ENCODE measurements around the gene RHOBTB1.

Gene RHOBTB1

GRCh38 chr10:60899266-60899665 is 44.7 kb downstream of the RHOBTB1 start:
- ChIA-PET POLR2A (no interaction called here), CTCF (no interaction called here)
- Histone ChIP-seq H3K36me3 (ENCODE audit: control insufficient read depth in 2 of 2, insufficient read depth in 1 of 2, low read length in 2 of 2) (no peaks in the 10 kb centered on the region), H3K9me3 (ENCODE audit: control insufficient read depth, insufficient read depth, low read depth, low read length) (no peaks in the 10 kb centered on the region), H3K4me3 (ENCODE audit: low read depth, low read length) (no peak overlapping the region), H3K4me1 (ENCODE audit: control insufficient read depth, insufficient read depth, low read length) (peaks cover 14% of the 10 kb centered on the region), H3K27ac (ENCODE audit: extremely low read depth, low read depth, low read length) (no peak overlapping the region)
- no peak for TF ChIP-seq ZNF354C (tag by site-specific recombination; IDR thresholded peaks at IDR 0.05; ENCODE audit: borderline replicate concordance, low read depth)
- TF ChIP-seq ZNF843 (tag by site-specific recombination; IDR thresholded peaks at IDR 0.05) = no peak
- no peak for TF ChIP-seq ZNF621 (tag by site-specific recombination; IDR thresholded peaks at IDR 0.05)
- no peak for TF ChIP-seq ZBTB6 (tag by site-specific recombination; IDR thresholded peaks at IDR 0.05)
- TF ChIP-seq ZNF488 (tag by site-specific recombination; IDR thresholded peaks at IDR 0.05) = no peak
- TF ChIP-seq ZNF530 (tag by site-specific recombination; IDR thresholded peaks at IDR 0.05; ENCODE audit: low read depth) = no peak
- TF ChIP-seq, protein P1, sequence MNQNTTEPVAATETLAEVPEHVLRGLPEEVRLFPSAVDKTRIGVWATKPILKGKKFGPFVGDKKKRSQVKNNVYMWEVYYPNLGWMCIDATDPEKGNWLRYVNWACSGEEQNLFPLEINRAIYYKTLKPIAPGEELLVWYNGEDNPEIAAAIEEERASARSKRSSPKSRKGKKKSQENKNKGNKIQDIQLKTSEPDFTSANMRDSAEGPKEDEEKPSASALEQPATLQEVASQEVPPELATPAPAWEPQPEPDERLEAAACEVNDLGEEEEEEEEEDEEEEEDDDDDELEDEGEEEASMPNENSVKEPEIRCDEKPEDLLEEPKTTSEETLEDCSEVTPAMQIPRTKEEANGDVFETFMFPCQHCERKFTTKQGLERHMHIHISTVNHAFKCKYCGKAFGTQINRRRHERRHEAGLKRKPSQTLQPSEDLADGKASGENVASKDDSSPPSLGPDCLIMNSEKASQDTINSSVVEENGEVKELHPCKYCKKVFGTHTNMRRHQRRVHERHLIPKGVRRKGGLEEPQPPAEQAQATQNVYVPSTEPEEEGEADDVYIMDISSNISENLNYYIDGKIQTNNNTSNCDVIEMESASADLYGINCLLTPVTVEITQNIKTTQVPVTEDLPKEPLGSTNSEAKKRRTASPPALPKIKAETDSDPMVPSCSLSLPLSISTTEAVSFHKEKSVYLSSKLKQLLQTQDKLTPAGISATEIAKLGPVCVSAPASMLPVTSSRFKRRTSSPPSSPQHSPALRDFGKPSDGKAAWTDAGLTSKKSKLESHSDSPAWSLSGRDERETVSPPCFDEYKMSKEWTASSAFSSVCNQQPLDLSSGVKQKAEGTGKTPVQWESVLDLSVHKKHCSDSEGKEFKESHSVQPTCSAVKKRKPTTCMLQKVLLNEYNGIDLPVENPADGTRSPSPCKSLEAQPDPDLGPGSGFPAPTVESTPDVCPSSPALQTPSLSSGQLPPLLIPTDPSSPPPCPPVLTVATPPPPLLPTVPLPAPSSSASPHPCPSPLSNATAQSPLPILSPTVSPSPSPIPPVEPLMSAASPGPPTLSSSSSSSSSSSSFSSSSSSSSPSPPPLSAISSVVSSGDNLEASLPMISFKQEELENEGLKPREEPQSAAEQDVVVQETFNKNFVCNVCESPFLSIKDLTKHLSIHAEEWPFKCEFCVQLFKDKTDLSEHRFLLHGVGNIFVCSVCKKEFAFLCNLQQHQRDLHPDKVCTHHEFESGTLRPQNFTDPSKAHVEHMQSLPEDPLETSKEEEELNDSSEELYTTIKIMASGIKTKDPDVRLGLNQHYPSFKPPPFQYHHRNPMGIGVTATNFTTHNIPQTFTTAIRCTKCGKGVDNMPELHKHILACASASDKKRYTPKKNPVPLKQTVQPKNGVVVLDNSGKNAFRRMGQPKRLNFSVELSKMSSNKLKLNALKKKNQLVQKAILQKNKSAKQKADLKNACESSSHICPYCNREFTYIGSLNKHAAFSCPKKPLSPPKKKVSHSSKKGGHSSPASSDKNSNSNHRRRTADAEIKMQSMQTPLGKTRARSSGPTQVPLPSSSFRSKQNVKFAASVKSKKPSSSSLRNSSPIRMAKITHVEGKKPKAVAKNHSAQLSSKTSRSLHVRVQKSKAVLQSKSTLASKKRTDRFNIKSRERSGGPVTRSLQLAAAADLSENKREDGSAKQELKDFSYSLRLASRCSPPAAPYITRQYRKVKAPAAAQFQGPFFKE (tag by site-specific recombination; IDR thresholded peaks at IDR 0.05; ENCODE audit: borderline replicate concordance) = no peak
- no peak for TF ChIP-seq ZNF175 (tag by site-specific recombination; IDR thresholded peaks at IDR 0.05)
- no peak for TF ChIP-seq PRDM4 (tag by site-specific recombination; IDR thresholded peaks at IDR 0.05)
- no peak for TF ChIP-seq YY2 (tag by site-specific recombination; IDR thresholded peaks at IDR 0.05)
- TF ChIP-seq, protein P2, sequence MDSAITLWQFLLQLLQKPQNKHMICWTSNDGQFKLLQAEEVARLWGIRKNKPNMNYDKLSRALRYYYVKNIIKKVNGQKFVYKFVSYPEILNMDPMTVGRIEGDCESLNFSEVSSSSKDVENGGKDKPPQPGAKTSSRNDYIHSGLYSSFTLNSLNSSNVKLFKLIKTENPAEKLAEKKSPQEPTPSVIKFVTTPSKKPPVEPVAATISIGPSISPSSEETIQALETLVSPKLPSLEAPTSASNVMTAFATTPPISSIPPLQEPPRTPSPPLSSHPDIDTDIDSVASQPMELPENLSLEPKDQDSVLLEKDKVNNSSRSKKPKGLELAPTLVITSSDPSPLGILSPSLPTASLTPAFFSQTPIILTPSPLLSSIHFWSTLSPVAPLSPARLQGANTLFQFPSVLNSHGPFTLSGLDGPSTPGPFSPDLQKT (IDR thresholded peaks at IDR 0.05; ENCODE audit: borderline replicate concordance, low read depth, low read length) = no peak
- TF ChIP-seq TRIM28 (IDR thresholded peaks at IDR 0.05; ENCODE audit: borderline replicate concordance, low read length) = no peak

GRCh38 chr10:60898321-60898720 is 45.7 kb downstream of the RHOBTB1 start:
- Histone ChIP-seq H3K9me3 (ENCODE audit: control insufficient read depth, insufficient read depth, low read depth, low read length) (no peaks in the 10 kb centered on the region), H3K4me1 (ENCODE audit: control insufficient read depth, insufficient read depth, low read length) (peaks cover 18% of the 10 kb centered on the region), H3K36me3 (ENCODE audit: control insufficient read depth in 2 of 2, insufficient read depth in 1 of 2, low read length in 2 of 2) (no peaks in the 10 kb centered on the region), H3K4me3 (ENCODE audit: low read depth, low read length) (no peak overlapping the region), H3K27ac (ENCODE audit: extremely low read depth, low read depth, low read length) (no peak overlapping the region)
- CTCF ChIA-PET = no interaction called here
- POLR2A ChIA-PET = no interaction called here
- no peak for TF ChIP-seq ZNF248 (tag by site-specific recombination; IDR thresholded peaks at IDR 0.05)
- no peak for TF ChIP-seq ZFP3 (tag by site-specific recombination; IDR thresholded peaks at IDR 0.05; ENCODE audit: low read depth)
- TF ChIP-seq ZNF2 (tag by site-specific recombination; IDR thresholded peaks at IDR 0.05) = no peak
- TF ChIP-seq ZNF274 (IDR thresholded peaks at IDR 0.05; ENCODE audit: low read length) = no peak
- no peak for TF ChIP-seq ZNF274 (tag by site-specific recombination; IDR thresholded peaks at IDR 0.05; ENCODE audit: borderline replicate concordance)
- no peak for TF ChIP-seq WT1 (tag by site-specific recombination; IDR thresholded peaks at IDR 0.05)
- TF ChIP-seq ZNF843 (tag by site-specific recombination; IDR thresholded peaks at IDR 0.05) = no peak
- TF ChIP-seq, protein P2 (IDR thresholded peaks at IDR 0.05; ENCODE audit: borderline replicate concordance, low read depth, low read length) = no peak
- TF ChIP-seq ZNF19 (tag by site-specific recombination; IDR thresholded peaks at IDR 0.05; ENCODE audit: low read depth) = no peak
- no peak for TF ChIP-seq ZNF433 (tag by site-specific recombination; IDR thresholded peaks at IDR 0.05; ENCODE audit: low read depth)
- TF ChIP-seq ZNF530 (tag by site-specific recombination; IDR thresholded peaks at IDR 0.05; ENCODE audit: low read depth) = no peak
- no peak for TF ChIP-seq ZNF701 (tag by site-specific recombination; IDR thresholded peaks at IDR 0.05)
- no peak for TF ChIP-seq ZNF837 (tag by site-specific recombination; IDR thresholded peaks at IDR 0.05)

All from HEK293 (cell line).